Measurements from ENCODE around the gene FNDC3B.

Gene FNDC3B

DNA sequence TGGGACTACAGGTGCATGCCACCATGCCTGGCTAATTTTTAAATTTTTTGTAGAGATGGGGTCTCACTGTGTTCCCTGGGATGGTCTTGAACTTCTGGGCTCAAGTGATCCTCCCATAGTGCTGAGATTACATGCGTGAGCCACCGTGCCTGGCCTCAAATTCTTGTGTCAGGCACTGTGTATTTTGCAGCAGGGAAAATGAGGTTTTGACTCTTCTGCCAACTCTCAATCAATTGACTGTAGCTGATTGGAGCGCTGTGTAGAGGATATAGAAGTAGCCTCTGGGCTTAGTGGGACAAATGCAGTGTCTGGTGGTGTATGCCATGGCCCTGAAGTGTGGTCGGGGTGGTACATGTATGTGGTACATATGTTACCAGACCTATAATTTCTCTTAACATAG lies 152.3 kb downstream of the FNDC3B start:
- TF ChIP-seq NFIC (IDR thresholded peaks at IDR 0.05): no peak
- TF ChIP-seq, protein P1, sequence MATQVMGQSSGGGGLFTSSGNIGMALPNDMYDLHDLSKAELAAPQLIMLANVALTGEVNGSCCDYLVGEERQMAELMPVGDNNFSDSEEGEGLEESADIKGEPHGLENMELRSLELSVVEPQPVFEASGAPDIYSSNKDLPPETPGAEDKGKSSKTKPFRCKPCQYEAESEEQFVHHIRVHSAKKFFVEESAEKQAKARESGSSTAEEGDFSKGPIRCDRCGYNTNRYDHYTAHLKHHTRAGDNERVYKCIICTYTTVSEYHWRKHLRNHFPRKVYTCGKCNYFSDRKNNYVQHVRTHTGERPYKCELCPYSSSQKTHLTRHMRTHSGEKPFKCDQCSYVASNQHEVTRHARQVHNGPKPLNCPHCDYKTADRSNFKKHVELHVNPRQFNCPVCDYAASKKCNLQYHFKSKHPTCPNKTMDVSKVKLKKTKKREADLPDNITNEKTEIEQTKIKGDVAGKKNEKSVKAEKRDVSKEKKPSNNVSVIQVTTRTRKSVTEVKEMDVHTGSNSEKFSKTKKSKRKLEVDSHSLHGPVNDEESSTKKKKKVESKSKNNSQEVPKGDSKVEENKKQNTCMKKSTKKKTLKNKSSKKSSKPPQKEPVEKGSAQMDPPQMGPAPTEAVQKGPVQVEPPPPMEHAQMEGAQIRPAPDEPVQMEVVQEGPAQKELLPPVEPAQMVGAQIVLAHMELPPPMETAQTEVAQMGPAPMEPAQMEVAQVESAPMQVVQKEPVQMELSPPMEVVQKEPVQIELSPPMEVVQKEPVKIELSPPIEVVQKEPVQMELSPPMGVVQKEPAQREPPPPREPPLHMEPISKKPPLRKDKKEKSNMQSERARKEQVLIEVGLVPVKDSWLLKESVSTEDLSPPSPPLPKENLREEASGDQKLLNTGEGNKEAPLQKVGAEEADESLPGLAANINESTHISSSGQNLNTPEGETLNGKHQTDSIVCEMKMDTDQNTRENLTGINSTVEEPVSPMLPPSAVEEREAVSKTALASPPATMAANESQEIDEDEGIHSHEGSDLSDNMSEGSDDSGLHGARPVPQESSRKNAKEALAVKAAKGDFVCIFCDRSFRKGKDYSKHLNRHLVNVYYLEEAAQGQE (IDR thresholded peaks at IDR 0.05; ENCODE audit: low read depth): no peak
- TF ChIP-seq, protein P2, sequence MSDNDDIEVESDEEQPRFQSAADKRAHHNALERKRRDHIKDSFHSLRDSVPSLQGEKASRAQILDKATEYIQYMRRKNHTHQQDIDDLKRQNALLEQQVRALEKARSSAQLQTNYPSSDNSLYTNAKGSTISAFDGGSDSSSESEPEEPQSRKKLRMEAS (IDR thresholded peaks at IDR 0.05): no peak
- no peak for TF ChIP-seq TAF1 (IDR thresholded peaks at IDR 0.05; ENCODE audit: low read depth)
- no peak for TF ChIP-seq EP300 (IDR thresholded peaks at IDR 0.05; ENCODE audit: borderline replicate concordance)
- no peak for TF ChIP-seq YY1 (IDR thresholded peaks at IDR 0.05; ENCODE audit: low read depth)
- no peak for TF ChIP-seq CREB1 (IDR thresholded peaks at IDR 0.05; ENCODE audit: low read depth)
- TF ChIP-seq CEBPB (IDR thresholded peaks at IDR 0.05): no peak
- no peak for TF ChIP-seq TEAD4 (IDR thresholded peaks at IDR 0.05)
- TF ChIP-seq, protein P3, sequence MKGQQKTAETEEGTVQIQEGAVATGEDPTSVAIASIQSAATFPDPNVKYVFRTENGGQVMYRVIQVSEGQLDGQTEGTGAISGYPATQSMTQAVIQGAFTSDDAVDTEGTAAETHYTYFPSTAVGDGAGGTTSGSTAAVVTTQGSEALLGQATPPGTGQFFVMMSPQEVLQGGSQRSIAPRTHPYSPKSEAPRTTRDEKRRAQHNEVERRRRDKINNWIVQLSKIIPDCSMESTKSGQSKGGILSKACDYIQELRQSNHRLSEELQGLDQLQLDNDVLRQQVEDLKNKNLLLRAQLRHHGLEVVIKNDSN (IDR thresholded peaks at IDR 0.05): no peak
- no peak for TF ChIP-seq RAD21 (IDR thresholded peaks at IDR 0.05; ENCODE audit: low read depth)
- TF ChIP-seq FOXM1 (IDR thresholded peaks at IDR 0.05; ENCODE audit: borderline replicate concordance, low read depth): no peak
- TF ChIP-seq EGR1 (IDR thresholded peaks at IDR 0.05): no peak
- TF ChIP-seq ZBTB7A (IDR thresholded peaks at IDR 0.05; ENCODE audit: low read depth): no peak
- TF ChIP-seq TCF12 (IDR thresholded peaks at IDR 0.05; ENCODE audit: low read depth): no peak

DNA sequence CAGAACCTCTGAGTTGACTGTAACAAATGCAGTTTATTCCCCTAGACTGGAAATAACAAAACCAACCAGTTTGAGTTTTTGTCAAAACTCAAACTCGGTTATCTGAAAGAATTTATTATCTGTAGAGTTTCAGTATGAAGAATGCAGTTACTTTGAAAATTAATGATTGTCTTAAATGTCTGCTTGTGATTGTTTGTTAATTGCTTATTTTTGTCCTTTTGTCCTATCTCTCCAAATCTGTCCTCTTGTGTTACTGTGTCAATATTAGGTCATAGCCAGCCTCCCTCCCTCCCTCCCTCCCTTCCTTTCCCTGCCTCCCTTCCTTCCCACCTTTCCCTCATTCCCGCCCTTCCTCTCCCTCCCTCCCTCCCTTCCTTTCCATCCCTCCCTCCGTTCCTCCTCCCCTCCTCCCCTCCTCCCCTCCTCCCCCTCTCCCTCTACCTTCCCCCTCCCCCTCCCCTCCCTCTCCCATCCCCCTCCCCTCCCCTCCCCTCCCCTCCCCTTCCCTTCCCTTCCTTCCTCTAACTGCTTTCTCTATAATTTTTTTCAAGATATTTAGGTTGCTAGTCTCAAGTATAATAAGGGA lies 153.5 kb downstream of the FNDC3B start:
- TF ChIP-seq EGR1 (IDR thresholded peaks at IDR 0.05): no peak
- no peak for TF ChIP-seq CEBPB (IDR thresholded peaks at IDR 0.05)
- TF ChIP-seq ZBTB7A (IDR thresholded peaks at IDR 0.05; ENCODE audit: low read depth): no peak
- TF ChIP-seq, protein P2 (IDR thresholded peaks at IDR 0.05): no peak
- TF ChIP-seq TAF1 (IDR thresholded peaks at IDR 0.05; ENCODE audit: low read depth): no peak
- TF ChIP-seq, protein P1 (IDR thresholded peaks at IDR 0.05; ENCODE audit: low read depth): no peak
- TF ChIP-seq EP300 (IDR thresholded peaks at IDR 0.05; ENCODE audit: borderline replicate concordance): no peak
- TF ChIP-seq, protein P3 (IDR thresholded peaks at IDR 0.05): no peak
- TF ChIP-seq TEAD4 (IDR thresholded peaks at IDR 0.05): no peak
- no peak for TF ChIP-seq FOXM1 (IDR thresholded peaks at IDR 0.05; ENCODE audit: borderline replicate concordance, low read depth)
- no peak for TF ChIP-seq YY1 (IDR thresholded peaks at IDR 0.05; ENCODE audit: low read depth)
- TF ChIP-seq RAD21 (IDR thresholded peaks at IDR 0.05; ENCODE audit: low read depth): no peak
- no peak for TF ChIP-seq NFIC (IDR thresholded peaks at IDR 0.05)
- no peak for TF ChIP-seq CREB1 (IDR thresholded peaks at IDR 0.05; ENCODE audit: low read depth)
- no peak for TF ChIP-seq TCF12 (IDR thresholded peaks at IDR 0.05; ENCODE audit: low read depth)

DNA sequence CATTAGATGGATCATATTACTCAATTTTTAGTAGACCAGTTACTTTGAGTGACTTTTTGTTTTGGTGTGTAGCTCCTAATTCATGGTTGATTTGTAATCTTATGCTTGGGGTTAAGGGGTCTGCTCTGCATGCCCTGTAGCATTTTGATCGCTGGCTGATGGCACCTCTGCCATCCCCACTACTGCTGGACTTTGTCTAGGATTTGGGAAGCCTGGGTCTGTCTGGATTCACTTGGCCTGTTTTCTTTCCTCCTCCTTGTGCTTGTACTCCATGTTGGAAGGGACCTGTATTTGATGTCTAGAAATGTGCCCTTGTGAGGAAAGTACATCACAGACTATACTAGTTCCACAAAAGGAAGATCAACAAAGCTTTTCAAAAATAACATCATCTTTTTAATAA lies 154.1 kb downstream of the FNDC3B start:
- TF ChIP-seq TAF1 (IDR thresholded peaks at IDR 0.05; ENCODE audit: low read depth): no peak
- TF ChIP-seq ZBTB7A (IDR thresholded peaks at IDR 0.05; ENCODE audit: low read depth): no peak
- TF ChIP-seq CEBPB (IDR thresholded peaks at IDR 0.05): no peak
- TF ChIP-seq, protein P2 (IDR thresholded peaks at IDR 0.05): no peak
- no peak for TF ChIP-seq RAD21 (IDR thresholded peaks at IDR 0.05; ENCODE audit: low read depth)
- TF ChIP-seq EGR1 (IDR thresholded peaks at IDR 0.05): no peak
- TF ChIP-seq FOXM1 (IDR thresholded peaks at IDR 0.05; ENCODE audit: borderline replicate concordance, low read depth): no peak

DNA sequence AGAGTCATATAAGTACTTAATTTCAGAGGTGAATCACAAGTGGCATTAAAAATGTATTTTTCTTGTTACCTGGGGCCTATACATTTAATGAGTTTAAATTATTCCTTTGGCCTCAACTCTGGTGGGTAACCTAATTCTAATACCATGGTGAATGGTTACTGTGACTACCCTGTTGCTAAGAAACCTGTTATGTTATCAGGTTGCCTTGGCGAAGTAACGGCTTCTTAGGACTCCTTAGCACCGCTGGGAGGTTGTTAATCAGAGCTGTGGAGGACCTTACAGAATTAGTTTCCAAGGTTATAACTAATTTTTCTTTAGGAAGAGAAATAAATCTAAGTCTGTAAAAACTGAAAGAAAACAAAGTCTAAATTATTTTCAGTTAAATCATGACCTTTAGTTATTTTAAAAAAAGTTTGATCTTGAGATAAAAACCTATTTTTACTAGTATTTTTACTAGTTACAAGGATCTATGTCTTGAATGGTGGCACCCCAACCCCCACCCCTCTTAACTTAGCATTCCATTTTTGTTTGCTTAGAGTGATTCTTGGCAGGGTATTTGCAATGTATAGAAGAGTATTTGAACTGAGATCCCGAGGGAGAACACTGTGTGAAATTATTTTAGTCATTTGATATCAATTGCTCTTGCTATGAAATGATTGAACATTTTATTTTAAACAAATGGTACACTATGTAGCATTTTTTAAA lies 155.5 kb downstream of the FNDC3B start:
- TF ChIP-seq ZBTB7A (IDR thresholded peaks at IDR 0.05; ENCODE audit: low read depth) (no peak), FOXM1 (IDR thresholded peaks at IDR 0.05; ENCODE audit: borderline replicate concordance, low read depth) (no peak), YY1 (IDR thresholded peaks at IDR 0.05; ENCODE audit: low read depth) (no peak), CEBPB (IDR thresholded peaks at IDR 0.05) (no peak), EGR1 (IDR thresholded peaks at IDR 0.05) (no peak), RAD21 (IDR thresholded peaks at IDR 0.05; ENCODE audit: low read depth) (no peak), CREB1 (IDR thresholded peaks at IDR 0.05; ENCODE audit: low read depth) (no peak), TEAD4 (IDR thresholded peaks at IDR 0.05) (no peak), TCF12 (IDR thresholded peaks at IDR 0.05; ENCODE audit: low read depth) (no peak), NFIC (IDR thresholded peaks at IDR 0.05) (no peak)
- TF ChIP-seq, protein P1 (IDR thresholded peaks at IDR 0.05; ENCODE audit: low read depth): no peak
- TF ChIP-seq, protein P3 (IDR thresholded peaks at IDR 0.05): no peak
- TF ChIP-seq, protein P2 (IDR thresholded peaks at IDR 0.05): no peak

Data from Ishikawa (cell line).